ENCODE data around the gene PCNT.
"Not testable (repeated sequence)": the region's sequence is repeated elsewhere in the genome, so short reads cannot be mapped to it uniquely, and the experiment has no call there.

The PCNT gene

DNA sequence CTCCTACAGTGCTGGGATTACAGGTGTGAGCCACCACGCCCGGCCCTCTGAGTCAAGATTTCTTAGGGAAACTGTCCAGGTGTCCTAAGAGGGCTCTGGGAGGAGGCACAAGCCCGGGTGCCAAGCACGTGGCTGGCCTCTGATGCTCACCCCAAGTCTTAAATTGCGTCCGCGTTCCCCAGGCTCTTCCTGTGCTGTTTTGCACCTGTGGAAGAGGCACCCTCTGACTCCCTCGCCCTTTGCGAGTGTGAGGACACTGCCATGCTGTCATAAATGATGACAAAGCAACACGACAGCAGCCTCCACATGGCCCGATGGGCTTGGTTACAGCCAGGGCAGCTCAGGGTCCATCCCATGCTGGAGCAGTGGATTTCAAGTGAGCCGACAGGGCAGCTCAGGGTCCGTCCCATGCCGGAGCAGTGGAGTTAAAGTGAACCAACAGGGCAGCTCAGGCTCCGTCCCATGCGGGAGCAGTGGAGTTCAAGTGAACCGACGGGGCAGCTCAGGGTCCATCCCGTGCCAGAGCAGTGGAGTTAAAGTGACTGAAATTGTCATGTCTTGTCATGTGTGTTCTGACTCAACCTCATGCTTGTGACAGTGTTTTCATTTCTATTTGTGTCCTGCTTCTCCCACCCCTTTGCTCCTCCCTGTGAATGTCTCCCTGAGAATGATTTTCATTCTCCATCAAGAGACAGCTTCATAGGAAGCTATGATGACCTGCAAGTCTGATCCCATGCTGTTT, 33.9 kb downstream of the PCNT start:
- no peak for DNase-seq (ENCODE audit: low read depth)

GRCh38 chr21:46361176-46361575, 37.2 kb downstream of the PCNT start:
- DNase-seq (ENCODE audit: low read depth), result no peak

DNA sequence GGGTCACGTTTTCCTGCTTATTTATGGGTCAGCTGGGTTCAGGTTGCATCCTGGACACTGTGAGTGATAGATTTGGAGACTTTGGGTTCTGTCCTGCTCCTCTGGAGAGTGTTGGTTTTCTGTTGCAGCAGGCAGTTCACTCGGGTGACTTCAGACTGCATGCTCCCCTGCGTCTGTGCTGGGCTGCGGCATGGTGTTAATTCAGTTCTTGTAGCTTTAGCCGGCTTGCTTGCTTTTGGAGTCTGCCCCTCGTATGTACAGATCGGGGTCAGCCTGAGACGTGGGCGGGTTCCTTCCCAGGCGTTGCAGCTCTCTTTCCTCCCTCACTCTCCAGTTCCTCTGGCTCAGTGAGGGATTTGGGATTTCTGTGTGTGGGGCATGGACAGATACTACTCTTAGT, 38.0 kb downstream of the PCNT start:
- no peak for DNase-seq (ENCODE audit: low read depth)

- DNase-seq (ENCODE audit: low read depth), result no peak
Observed at GRCh38 chr21:46362946-46363345, 39.0 kb downstream of the PCNT start.

- DNase-seq (ENCODE audit: low read depth), result no peak
Observed at GRCh38 chr21:46363698-46364097, 39.7 kb downstream of the PCNT start.

DNA sequence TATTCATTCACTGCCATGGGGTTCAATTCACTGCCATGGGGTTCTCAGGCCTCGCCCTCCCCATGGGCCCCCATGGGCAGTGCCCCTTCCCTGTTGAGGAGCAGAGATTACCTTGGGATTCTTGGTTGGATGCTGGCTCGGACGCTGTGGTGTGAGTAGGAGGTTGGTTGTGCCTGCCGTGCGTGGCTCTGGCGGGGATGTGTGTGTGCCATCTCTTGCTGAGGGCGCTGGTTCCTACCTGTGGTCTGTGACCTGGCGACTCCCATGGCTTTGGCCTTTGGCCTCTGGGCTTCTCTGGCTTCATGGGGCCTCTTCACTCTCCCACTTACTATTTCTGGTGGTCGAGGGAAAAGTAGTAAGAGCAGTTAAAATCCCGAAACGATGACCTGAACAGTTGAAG, 42.1 kb downstream of the PCNT start:
- no peak for DNase-seq (ENCODE audit: low read depth)

DNA sequence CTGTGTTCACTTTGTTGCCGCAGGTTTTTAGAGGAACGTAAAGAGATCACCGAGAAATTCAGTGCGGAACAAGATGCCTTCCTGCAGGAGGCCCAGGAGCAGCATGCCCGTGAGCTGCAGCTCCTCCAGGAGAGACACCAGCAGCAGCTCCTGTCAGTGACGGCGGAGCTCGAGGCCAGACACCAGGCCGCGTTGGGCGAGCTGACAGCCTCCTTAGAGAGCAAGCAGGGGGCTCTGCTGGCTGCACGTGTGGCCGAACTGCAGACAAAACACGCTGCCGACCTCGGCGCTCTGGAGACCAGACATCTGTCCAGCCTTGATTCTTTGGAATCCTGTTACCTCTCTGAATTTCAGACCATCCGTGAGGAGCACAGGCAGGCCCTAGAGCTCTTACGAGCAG, 42.6 kb downstream of the PCNT start:
- no peak for DNase-seq (ENCODE audit: low read depth)

DNA sequence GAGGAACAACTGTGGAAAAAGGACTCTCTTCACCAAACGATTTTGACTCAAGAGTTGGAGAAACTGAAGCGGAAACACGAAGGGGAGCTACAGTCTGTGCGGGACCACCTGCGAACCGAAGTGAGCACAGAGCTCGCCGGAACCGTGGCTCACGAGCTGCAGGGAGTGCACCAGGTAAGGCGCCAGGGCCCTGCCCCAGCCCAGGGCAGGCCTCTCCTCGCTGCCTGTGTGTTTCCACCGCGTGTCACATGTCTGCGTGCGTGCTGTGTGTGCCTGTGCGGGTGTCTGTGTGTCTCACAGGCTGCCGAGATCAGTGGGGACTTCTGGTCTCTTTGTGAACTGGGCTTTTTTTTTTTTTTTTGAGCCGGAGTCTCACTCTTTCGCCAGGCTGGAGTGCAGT, 43.0 kb downstream of the PCNT start:
- no peak for DNase-seq (ENCODE audit: low read depth)

GRCh38 chr21:46368533-46369285, 44.8 kb downstream of the PCNT start:
- no peak for DNase-seq (ENCODE audit: low read depth)

- DNase-seq (ENCODE audit: low read depth), result no peak
Observed at GRCh38 chr21:46369520-46370235, 45.7 kb downstream of the PCNT start.

DNA sequence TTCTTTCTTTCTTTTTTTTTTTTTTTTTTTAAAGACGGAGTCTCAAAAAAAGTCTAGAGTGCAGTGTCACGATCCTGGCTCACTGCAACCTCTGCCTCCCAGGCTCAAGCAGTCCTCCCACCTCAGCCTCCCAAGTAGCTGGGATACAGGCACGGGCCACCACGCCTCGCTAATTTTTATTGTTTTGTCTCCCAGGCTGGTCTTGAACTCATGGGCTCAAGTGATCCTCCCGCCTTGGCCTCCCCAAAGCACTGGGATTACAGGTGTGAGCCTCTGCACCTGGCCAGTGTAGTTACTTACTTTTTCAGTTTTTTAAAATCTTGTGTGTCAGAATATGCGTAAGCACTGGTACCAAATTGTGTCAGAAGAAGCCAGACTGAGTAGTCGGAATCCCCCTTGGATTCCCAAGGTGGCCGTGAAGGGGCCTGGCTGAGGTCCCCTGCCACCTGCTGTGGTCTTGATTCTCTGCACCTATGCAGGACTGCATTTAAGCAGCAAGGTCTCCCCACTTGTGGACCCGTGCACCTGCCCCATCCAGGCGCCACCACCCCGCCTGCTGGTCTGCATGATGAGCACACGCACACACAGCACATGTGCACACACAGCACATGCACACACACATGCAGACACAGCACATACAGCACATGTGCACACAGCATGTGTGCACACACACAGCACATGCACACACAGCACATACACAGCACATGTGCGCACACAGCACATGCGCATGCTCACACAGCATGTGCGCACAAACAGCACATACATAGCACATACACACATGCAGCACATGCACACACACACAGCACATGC, 47.5 kb downstream of the PCNT start:
- no peak for DNase-seq (ENCODE audit: low read depth)

DNA sequence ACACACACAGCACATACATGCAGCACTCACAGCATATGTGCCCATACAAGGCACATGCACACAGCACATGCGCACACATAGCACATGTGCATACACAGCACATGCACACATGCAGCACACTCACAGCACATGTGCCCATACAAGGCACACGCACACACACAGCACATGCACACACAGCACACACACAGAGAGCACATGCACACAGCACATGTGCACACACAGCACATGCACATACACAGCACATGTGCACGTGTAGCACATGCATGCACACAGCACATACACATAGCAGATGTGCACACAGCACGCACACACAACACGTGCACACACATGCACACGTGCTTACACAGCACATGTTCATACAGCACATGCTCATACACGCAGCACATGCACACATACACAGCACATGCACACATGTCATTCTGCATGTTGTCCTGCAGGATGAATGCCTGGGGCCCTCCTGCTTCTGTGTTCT, 48.1 kb downstream of the PCNT start:
- DNase-seq (ENCODE audit: low read depth), result no peak

DNA sequence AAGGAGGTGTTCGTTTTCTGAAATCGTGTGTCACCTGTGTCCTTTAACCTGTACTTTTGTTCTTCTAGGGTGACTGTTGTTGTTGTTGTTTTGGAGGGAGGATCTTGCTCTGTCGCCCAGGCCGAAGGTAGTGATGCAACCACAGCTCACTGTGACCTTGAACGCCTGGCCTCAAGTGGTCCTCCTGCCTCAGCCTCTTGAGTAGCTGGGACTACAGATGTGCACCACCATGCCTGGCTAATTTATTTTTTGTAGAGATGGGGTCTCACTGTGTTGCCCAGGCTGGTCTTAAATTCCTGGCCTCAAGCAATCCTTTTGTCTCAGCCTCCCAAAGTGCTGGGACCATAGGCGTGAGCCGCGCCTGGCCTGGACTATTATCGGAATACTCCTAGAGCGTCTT, 49.0 kb downstream of the PCNT start:
- DNase-seq (ENCODE audit: low read depth), result not testable (repeated sequence)

DNA sequence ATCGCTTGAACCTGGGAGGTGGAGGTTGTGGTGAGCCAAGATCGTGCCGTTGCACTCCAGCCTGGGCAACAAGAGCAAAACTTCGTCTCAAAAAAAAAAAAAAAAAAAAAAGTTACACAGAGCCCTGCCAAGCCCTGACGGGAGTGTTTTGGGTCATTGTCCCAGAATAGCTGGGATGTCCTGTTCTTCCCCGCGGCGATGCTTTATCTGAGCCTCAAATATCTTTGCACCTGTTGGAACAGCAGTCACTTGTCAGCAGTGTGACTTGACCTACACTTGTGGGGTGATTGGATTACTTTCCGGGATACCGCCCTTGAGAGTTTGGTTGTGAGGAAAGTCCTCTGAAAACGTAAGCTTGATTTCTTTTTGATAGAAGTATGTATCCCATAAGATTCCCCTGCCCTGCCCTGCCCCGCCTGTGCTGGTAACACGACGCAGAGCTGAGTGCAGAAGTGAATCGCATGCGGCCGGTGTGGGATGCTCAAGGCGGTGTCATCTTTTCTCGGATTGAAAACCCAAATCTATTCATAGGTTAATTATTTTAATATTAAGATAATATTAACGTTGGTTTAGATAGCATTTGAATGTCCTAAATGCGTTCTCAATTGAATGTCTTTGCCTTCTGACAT, 50.9 kb downstream of the PCNT start:
- no peak for DNase-seq (ENCODE audit: low read depth)

GRCh38 chr21:46375560-46376230, 51.7 kb downstream of the PCNT start:
- no peak for DNase-seq (ENCODE audit: low read depth)

DNA sequence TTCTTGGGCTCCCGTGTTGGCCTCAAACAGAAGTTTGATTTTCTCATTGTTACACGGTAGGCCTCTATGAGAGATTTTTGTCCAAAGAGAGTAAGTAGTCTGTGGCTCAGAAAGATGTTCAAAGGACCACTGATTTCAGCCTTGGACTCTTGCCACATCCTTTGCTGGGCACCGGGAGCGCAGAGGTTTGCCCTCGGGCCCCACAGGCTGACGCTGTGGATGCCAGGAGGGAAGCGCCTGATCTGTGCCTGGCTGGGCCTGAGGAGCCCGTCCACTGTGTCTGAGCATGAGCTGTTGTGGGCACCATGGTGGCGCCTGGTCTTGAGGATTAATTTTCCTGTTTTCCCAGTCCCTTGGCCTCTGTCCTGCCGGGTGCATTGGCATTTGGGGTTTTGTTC, 52.3 kb downstream of the PCNT start:
- DNase-seq (ENCODE audit: low read depth), result no peak

- DNase-seq (ENCODE audit: low read depth), result no peak
Observed at GRCh38 chr21:46376856-46377453, 53.0 kb downstream of the PCNT start.

- DNase-seq (ENCODE audit: low read depth), result no peak
Observed at GRCh38 chr21:46377789-46378188, 53.8 kb downstream of the PCNT start.

- DNase-seq (ENCODE audit: low read depth), result no peak
Observed at GRCh38 chr21:46379105-46379504, 55.1 kb downstream of the PCNT start.

- no peak for DNase-seq (ENCODE audit: low read depth)
Observed at GRCh38 chr21:46379691-46380090, 55.7 kb downstream of the PCNT start.

- no peak for DNase-seq (ENCODE audit: low read depth)
Observed at GRCh38 chr21:46381541-46381940, 57.6 kb downstream of the PCNT start.
